Gastrocnemius medialis (tissue), 4 donors: Measurements from ENCODE around the gene SORL1. TPM values are rescaled to one million over a fixed set of nuclear protein-coding genes. Genes with fewer than 3 reads are reported as not detected.

Source experiments
- ATAC-seq, 2 donors: fragments of 150-250 bp; one replicate each; pipeline ENCODE4 v1.9.1; 2016
- DNase-seq, 2 donors: peaks; one replicate each; pipeline ENCODE4 v3.0.0-alpha.2; 2019
- H3K27ac ChIP-seq, 4 donors: fragments of 200-600 bp; sonication (generic); 1 replicate in 1 of 4; 2 replicates in 3 of 4; pipeline ENCODE4 v1.5.1; 2016 to 2018; ENCODE audit warnings: mild to moderate bottlenecking in 2 of 4, moderate library complexity in 1 of 4
- H3K27me3 ChIP-seq, 3 donors: fragments of 200-600 bp; sonication (generic) in 2 of 3; 1 replicate in 1 of 3; 2 replicates in 2 of 3; pipeline versions ENCODE4 v1.5.1 to v1.6.0; 2016 to 2019; ENCODE audit warnings: mild to moderate bottlenecking in 1 of 3, moderate library complexity in 1 of 3
- H3K36me3 ChIP-seq, 2 donors: fragments of 200-600 bp; sonication (generic) in 1 of 2; one replicate each; pipeline ENCODE4 v1.5.1; 2017 to 2018
- H3K4me1 ChIP-seq, 2 donors: fragments of 200-600 bp; sonication (generic) in 1 of 2; one replicate each; pipeline ENCODE4 v1.5.1; 2016 to 2017; ENCODE audit warnings: mild to moderate bottlenecking in 2 of 2
- H3K4me3 ChIP-seq, 4 donors: fragments of 200-600 bp; sonication (generic) in 3 of 4; 1 replicate in 1 of 4; 2 replicates in 3 of 4; pipeline ENCODE4 v1.5.1; 2016 to 2019; ENCODE audit warnings: mild to moderate bottlenecking in 2 of 4
- H3K9me3 ChIP-seq, 3 donors: fragments of 200-600 bp; sonication (generic) in 2 of 3; 1 replicate in 1 of 3; 2 replicates in 2 of 3; pipeline ENCODE4 v1.5.1; 2016 to 2019
- POLR2A ChIP-seq, 2 donors: fragments of 450-650 bp; IDR thresholded peaks; one replicate each; pipeline ENCODE4 v1.6.1; 2017; ENCODE audit warnings: antibody characterized with exemption in 2 of 2, mild to moderate bottlenecking in 2 of 2, moderate library complexity in 2 of 2
- in situ Hi-C, 4 donors: fragments of 200-750 bp; cut with MboI; loops; one replicate each; pipeline versions ENCODE4 v1.15.0 to v1.8.0; 2017; ENCODE audit warnings: low sequenced_read_pairs in 4 of 4
- intact Hi-C: fragments of 100-400 bp; cut with DNase I; formaldehyde crosslinking; loops from one replicate; pipeline ENCODE4 v1.15.1; 2023; ENCODE audit warnings: low total_unique reads
- total RNA-seq, 4 donors: library from RNA; depleted of rRNA; stranded (reverse); fragments of >200 nt; gene quantifications; one replicate each; pipeline versions ENCODE4 v1.1.0 to v1.2.3, GENCODE V29; 2016
- TF ChIP-seq, protein P1 (sequence below), 5 experiments: fragments of 450-650 bp in 3 of 5; fragments of 200-600 bp in 2 of 5; sonication (generic) in 2 of 5; IDR thresholded peaks in 4 of 5; conservative IDR thresholded peaks in 1 of 5; 1 replicate in 4 of 5; 2 replicates in 1 of 5; pipeline ENCODE4 v1.5.1; 2016 to 2019; ENCODE audit warnings: antibody characterized with exemption in 5 of 5, mild to moderate bottlenecking in 3 of 5, moderate library complexity in 3 of 5

Gene SORL1
- total RNA-seq, 4 donors from 2014 or later = 0.78 to 2.7 (median 2.3) TPM

DNA sequence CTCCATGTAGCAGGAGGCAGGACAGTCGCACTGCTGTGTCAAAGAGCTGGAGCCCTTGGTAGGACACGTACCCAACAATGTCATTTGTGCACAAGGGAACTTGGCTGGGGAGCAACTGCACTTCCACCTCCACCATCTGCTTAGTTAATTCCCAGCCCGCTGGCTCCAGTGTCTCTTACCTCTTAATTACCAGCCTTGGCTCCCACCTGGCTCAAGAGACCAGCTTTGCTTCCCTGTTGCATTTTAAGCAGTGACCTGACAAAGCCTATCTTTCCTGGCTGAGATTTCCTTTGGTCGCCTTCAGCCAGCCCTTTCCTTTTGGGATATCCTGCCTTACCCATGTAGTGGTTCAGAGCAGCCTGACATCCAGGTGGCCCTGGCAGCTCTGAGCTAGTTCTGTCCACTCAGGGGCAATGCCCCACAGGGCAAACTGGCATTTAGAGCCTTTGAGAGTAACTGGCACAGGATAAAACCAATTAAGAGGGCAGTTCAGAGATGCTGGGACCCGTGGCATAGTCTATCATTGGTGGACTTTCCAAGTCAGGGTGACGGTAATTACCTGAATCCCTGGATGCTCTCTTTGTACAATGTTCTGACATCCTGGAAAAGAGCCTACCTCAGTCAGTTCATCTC lies 213.2 kb downstream of the SORL1 start:
- ATAC-seq (no peak), DNase-seq (no peak)
- Histone ChIP-seq H3K4me3 (no peak overlapping the region), H3K4me1 (no peaks in the 10 kb centered on the region), H3K36me3 (no peaks in the 10 kb centered on the region), H3K9me3 (no peaks in the 10 kb centered on the region), H3K27ac (no peak overlapping the region), H3K27me3 (no peaks in the 10 kb centered on the region)
- intact Hi-C loops = no loop called here
- in situ Hi-C loops = loop anchor here in 2 of 4 donors (25.0 kb wide), 2 partner anchors 347 to 447 kb away; partner anchors contain the start of gene BLID (in 1 of the 2)
- TF ChIP-seq POLR2A (IDR thresholded peaks at IDR 0.05) = no peak
- TF ChIP-seq, protein P1, sequence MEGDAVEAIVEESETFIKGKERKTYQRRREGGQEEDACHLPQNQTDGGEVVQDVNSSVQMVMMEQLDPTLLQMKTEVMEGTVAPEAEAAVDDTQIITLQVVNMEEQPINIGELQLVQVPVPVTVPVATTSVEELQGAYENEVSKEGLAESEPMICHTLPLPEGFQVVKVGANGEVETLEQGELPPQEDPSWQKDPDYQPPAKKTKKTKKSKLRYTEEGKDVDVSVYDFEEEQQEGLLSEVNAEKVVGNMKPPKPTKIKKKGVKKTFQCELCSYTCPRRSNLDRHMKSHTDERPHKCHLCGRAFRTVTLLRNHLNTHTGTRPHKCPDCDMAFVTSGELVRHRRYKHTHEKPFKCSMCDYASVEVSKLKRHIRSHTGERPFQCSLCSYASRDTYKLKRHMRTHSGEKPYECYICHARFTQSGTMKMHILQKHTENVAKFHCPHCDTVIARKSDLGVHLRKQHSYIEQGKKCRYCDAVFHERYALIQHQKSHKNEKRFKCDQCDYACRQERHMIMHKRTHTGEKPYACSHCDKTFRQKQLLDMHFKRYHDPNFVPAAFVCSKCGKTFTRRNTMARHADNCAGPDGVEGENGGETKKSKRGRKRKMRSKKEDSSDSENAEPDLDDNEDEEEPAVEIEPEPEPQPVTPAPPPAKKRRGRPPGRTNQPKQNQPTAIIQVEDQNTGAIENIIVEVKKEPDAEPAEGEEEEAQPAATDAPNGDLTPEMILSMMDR (IDR thresholded peaks at IDR 0.05 in 4 of 5, conservative IDR thresholded peaks at IDR 0.05 in 1 of 5) = no peak

DNA sequence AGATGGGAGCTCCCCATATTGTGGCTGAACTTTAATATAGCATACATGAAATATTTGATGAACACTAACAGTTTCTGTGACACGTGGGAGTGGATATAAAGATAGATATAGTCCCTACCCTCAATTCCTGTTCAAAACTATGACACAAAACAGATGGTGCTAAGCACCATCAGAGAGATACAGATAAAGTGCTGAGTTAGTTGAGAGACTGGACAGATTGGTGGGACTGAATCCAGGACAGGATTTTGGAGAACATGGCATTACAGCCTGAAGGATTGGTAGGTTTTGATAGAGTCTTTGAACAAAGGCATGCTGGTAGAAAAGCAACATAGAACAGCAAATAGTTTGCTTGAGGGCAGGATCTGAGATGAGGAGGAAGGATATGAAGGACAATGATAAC lies 215.7 kb downstream of the SORL1 start:
- in situ Hi-C loops (loop anchor here in 2 of 4 donors (25.0 kb wide), 2 partner anchors 344 to 444 kb away; partner anchors contain the start of gene BLID (in 1 of the 2)), intact Hi-C loops (no loop called here)
- no peak for ATAC-seq
- H3K27ac ChIP-seq = no peak overlapping the region
- H3K4me3 ChIP-seq = no peak overlapping the region
- no peaks in the 10 kb centered on the region for H3K4me1 ChIP-seq
- H3K36me3 ChIP-seq = no peaks in the 10 kb centered on the region
- H3K27me3 ChIP-seq = no peaks in the 10 kb centered on the region
- no peaks in the 10 kb centered on the region for H3K9me3 ChIP-seq
- TF ChIP-seq POLR2A (IDR thresholded peaks at IDR 0.05) = no peak
- TF ChIP-seq, protein P1 (IDR thresholded peaks at IDR 0.05 in 4 of 5, conservative IDR thresholded peaks at IDR 0.05 in 1 of 5) = no peak
- no peak for DNase-seq

DNA sequence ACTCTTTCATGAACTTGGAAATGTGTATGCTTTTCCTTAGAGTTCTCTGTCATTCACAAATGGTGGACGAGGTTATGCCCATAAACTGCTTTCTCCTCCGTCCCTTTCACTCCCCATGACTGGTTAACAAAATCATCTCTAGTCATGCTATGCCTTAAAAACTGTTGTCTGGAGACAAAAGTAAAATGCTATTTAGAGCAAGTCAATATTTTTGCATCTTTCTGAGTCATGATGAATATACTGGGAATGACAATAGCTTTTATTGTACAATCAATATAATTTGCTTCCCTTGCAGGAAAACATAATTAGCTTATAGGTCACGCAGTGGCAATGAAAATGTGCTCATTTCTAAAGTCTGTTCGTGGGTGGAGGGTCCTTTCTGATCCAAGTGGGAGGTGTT lies 217.3 kb downstream of the SORL1 start:
- Histone ChIP-seq H3K4me3 (no peak overlapping the region), H3K27me3 (no peaks in the 10 kb centered on the region), H3K4me1 (no peaks in the 10 kb centered on the region), H3K27ac (no peak overlapping the region), H3K36me3 (no peaks in the 10 kb centered on the region), H3K9me3 (no peaks in the 10 kb centered on the region)
- ATAC-seq (no peak), DNase-seq (no peak)
- TF ChIP-seq, protein P1 (IDR thresholded peaks at IDR 0.05 in 4 of 5, conservative IDR thresholded peaks at IDR 0.05 in 1 of 5) = no peak
- no peak for TF ChIP-seq POLR2A (IDR thresholded peaks at IDR 0.05)
- intact Hi-C loops (no loop called here), in situ Hi-C loops (loop anchor here in 2 of 4 donors (25.0 kb wide), 2 partner anchors 343 to 443 kb away; partner anchors contain the start of gene BLID (in 1 of the 2))

DNA sequence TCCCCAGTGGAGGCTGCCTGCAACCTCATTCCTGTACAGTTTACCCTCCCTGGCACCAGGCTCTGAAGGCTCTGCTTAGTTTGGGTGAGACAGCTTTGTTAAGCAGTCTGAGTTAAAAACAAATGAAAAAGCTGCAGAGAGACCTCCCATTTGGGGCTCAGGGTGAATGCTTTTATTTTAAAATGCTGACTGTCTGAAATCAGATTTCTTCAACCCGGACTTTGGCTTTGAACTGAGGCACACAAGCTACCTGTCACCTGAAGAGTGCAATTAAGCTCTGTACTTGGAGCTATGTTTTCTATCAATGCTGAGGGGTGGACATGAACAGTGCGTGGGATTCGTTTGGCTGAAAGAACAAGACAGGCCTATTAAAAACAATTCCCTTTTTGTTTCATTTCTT lies 218.2 kb downstream of the SORL1 start:
- no peak for DNase-seq
- H3K27ac ChIP-seq = no peak overlapping the region
- no peak for ATAC-seq
- in situ Hi-C loops (loop anchor here in 2 of 4 donors (25.0 kb wide), 2 partner anchors 342 to 442 kb away; partner anchors contain the start of gene BLID (in 1 of the 2)), intact Hi-C loops (no loop called here)
- no peaks in the 10 kb centered on the region for H3K9me3 ChIP-seq
- H3K36me3 ChIP-seq = no peaks in the 10 kb centered on the region
- no peaks in the 10 kb centered on the region for H3K27me3 ChIP-seq
- no peak overlapping the region for H3K4me3 ChIP-seq
- no peaks in the 10 kb centered on the region for H3K4me1 ChIP-seq
- TF ChIP-seq POLR2A (IDR thresholded peaks at IDR 0.05) = no peak
- TF ChIP-seq, protein P1 (IDR thresholded peaks at IDR 0.05 in 4 of 5, conservative IDR thresholded peaks at IDR 0.05 in 1 of 5) = no peak
